ENCODE results near the gene GNPTAB.
"Not testable (repeated sequence)": the region's sequence is repeated elsewhere in the genome, so short reads cannot be mapped to it uniquely, and the experiment has no call there.

The GNPTAB gene

DNA sequence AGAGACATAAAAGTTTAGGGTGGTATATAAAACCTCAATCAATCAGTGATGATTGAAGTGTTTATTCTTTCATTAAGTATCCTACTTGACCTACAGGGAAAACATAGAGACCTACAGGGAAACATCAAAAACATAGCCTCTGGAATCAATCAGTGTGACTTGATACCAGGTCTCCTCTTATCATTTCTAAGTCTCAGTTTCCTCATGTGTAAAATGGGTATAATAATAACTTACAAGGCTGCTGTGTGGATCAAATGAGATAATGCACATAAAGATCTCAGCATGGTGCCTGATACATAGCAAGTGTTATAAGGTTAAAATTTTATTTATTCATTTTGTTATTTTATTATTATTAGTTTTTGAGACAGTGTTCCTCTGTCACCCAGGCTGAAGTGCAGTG is 22.2 kb upstream of the GNPTAB start:
- DNase-seq (ENCODE audit: low read depth, low spot score), result no peak

GRCh38 chr12:101850199-101850598 is 19.4 kb upstream of the GNPTAB start:
- no peak for DNase-seq (ENCODE audit: low read depth, low spot score)

- DNase-seq (ENCODE audit: low read depth, low spot score), result no peak
These were observed 16.6 kb upstream of the GNPTAB start for GRCh38 chr12:101847325-101847724.

DNA sequence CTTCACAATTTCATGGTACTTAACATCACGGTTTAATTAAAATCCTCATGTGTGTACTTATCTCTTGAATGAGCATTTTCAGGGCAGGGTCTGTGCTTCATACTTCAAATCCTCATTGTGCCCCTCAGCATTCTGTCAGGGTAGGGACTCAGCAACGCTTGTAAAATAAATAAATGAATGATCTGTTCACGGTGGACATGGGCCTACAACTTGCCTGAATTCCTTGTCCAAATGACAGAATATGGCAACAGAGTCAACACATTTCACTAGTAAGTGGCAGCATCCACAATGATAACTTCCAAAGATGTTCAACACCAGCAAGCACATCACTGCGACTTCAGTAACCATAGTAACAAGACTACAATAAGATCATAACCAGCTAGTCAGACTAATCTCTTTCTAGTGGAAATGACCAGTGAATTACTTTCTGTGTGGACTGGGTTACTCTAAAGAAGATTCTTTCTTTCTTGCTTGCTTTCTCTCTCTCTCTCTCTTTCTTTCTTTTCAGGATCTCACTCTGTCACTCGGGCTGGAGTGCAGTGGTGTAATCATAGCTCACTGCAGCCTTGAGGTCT is 14.5 kb upstream of the GNPTAB start:
- no peak for DNase-seq (ENCODE audit: low read depth, low spot score)

- no peak for DNase-seq (ENCODE audit: low read depth, low spot score)
These were observed 10.3 kb upstream of the GNPTAB start for GRCh38 chr12:101841069-101841468.

DNA sequence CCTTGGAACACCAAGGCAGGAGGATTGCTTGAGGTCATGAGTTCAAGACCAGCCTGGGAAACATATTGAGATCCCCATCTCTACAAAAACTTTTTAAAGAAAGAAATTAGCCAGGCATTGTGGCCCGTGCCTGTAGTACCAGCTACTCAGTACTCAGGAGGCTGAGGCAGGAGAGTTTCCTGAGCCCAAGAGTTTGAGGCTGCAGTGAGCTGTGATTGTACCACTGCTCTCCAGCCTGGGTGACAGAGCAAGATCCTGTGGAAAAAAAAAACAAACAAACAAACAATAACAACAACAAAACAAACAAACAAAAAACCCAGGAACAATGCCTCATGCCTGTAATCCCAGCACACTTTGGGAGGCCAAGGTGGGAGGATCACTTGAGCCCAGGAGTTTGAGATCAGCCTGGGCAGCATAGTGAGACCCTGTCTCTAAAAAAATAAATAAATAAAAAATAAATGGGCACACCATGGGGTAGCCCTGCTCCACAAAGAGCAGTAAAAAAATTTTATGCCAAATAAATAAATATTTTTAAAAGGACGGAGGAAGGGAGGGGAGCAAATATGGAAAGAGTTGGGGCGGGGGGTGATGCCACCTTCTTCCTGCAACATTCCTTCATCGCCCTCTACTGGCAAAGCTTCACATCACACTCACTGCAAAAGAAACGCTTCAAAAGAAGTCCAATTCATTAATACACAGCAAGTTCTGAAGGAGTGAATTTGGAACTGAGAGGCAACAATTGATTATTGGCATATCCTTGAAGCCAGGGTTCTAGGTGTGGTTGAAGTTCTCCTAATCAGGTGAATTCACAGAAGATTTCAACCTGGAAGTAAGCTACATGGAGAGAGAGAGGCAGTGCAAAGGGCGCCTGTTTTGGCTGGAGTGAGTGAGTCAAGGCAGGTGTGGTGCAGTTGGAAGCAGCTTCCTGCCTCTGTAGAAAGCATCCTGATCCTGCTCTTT is 8.8 kb upstream of the GNPTAB start:
- peak; percentile 51 for DNase-seq (ENCODE audit: low read depth, low spot score)

- DNase-seq (ENCODE audit: low read depth, low spot score), result no peak
These were observed 8.0 kb upstream of the GNPTAB start for GRCh38 chr12:101838628-101839323.

DNA sequence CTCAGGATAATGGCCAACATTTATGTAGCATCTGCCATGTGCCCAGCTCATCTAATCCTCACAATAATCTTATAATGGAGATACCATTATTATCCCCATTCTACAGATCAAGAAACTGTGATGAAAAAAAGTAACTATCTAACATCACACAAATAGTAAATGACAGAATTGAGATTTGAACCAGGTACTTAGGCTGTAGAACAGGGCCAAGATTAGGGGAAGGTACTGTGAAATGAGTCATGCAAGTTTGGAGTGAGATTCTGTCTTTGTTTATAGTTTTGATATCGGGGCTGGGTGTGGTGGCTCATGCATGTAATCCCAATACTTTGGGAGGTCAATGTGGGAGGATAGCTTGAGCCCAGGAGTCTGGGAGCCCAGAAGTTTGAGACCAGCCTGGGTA is 1.3 kb upstream of the GNPTAB start:
- DNase-seq (ENCODE audit: low read depth, low spot score), result no peak

- DNase-seq (ENCODE audit: low read depth, low spot score), result no peak
These were observed 956 bp downstream of the GNPTAB start for GRCh38 chr12:101829639-101830366.

DNA sequence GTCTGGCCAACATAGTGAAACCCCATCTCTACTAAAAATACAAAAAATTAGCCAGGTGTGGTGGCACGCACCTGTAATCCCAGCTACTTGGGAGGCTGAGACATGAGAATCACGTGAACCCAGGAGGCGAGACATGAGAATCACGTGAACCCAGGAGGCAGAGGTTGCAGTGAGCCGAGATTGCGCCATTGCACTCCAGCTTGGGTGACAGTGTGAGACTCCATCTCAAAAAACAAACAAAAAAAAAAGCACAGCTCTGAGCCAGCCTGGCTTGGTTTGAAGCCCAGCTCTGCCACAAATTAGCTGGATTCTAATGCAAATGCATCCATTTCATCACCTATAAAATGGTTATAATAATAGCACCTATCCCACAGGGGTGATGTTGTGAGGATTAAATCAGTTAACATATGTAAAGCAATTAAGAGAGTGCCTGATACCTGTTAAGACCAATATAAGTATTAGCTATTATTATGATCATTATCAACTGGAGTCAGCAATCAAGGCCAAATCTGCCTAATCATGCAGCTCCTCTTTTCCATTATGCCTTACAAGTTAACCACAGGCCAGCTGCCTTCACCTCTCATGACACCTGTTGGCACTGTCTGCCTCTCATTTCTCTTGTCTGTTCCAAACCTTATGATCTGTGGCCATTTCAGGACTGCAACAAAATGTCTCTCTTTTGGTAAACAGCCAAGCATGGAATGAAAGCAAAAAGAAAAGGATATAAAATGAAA is 2.1 kb downstream of the GNPTAB start:
- no peak for DNase-seq (ENCODE audit: low read depth, low spot score)

GRCh38 chr12:101826766-101827368 is 3.9 kb downstream of the GNPTAB start:
- DNase-seq (ENCODE audit: low read depth, low spot score), result no peak

DNA sequence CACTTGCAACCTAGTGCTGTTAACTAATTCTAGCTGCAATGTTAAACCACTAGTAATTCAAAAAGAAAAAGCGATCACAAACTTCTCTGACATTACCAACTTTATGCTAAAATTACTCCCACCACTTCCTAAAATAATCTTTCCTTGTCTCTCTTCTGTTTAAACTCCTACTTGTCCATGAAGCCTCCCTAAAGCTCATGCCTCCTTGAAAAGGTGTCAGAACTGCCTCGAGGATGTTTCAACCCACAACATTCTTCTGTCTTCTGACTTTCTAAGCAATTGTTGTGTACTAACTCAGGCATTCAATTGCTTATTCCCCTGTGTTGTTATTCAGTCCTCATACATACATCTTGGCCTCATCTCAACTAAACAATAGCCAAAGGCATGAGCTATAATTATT is 5.9 kb downstream of the GNPTAB start:
- no peak for DNase-seq (ENCODE audit: low read depth, low spot score)

DNA sequence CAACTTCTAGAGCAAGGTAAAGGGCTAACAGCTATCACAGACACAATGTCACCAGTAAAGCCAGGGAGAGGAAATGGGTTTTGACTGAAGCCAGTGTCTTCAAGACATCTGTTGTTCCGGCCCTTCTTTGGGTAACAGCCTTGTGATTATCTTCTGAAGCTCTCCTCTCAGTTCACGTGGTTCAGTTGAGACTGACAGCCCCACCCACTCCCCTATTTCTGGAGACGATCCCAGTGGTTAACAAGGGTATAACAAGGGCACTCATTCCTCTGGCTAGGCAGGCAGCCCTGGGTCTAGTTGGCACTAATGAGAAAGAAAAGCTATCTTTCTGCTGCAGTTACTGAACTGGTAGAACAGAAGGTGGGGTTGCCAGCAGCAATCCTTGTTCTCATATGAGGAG is 6.9 kb downstream of the GNPTAB start:
- peak; percentile 30 for DNase-seq (ENCODE audit: low read depth, low spot score)

- no peak for DNase-seq (ENCODE audit: low read depth, low spot score)
These were observed 7.7 kb downstream of the GNPTAB start for GRCh38 chr12:101823039-101823438.

- no peak for DNase-seq (ENCODE audit: low read depth, low spot score)
These were observed 11.3 kb downstream of the GNPTAB start for GRCh38 chr12:101819467-101819866.

GRCh38 chr12:101818689-101819088 is 12.1 kb downstream of the GNPTAB start:
- not testable (repeated sequence) for DNase-seq (ENCODE audit: low read depth, low spot score)

DNA sequence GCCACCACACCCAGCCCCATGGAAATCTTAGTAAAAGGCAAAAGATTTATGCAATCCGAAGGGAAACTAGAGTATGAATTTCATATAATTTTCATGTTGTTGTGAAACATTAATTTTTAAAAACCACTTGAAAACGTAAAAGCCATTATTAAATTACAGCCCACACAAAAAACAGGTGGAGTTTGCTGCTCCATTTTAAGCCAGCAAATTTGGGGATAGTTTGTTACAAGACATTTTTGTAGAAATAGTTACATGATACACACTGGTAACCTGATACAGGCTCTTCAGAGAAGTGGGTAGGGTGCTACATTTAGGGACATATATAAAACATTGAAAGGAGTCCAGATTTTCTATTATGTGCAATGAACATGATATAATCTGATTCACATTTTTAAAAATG is 17.6 kb downstream of the GNPTAB start:
- DNase-seq (ENCODE audit: low read depth, low spot score), result no peak

- not testable (repeated sequence) for DNase-seq (ENCODE audit: low read depth, low spot score)
These were observed 18.0 kb downstream of the GNPTAB start for GRCh38 chr12:101812716-101813115.

GRCh38 chr12:101811342-101811741 is 19.4 kb downstream of the GNPTAB start:
- DNase-seq (ENCODE audit: low read depth, low spot score), result not testable (repeated sequence)

- no peak for DNase-seq (ENCODE audit: low read depth, low spot score)
These were observed 21.6 kb downstream of the GNPTAB start for GRCh38 chr12:101809208-101809607.

GRCh38 chr12:101806265-101806664 is 24.5 kb downstream of the GNPTAB start:
- no peak for DNase-seq (ENCODE audit: low read depth, low spot score)

Measured in activated naive CD8-positive, alpha-beta T cell treated with anti-CD3 and anti-CD28 coated beads, Interleukin-2, amount 50 U/mL, for 16 hours (primary cell).